ENCODE measurements around the gene HECA. TPM values are rescaled to one million over a fixed set of nuclear protein-coding genes. Genes with fewer than 3 reads are reported as not detected.

Gene HECA
- total and polyA plus RNA-seq, 11 donors: 16.5 to 67.0 (median 47.9) TPM

- H3K27ac ChIP-seq: peak overlapping the region in 2 of 12 donors; percentile 5 to 28
- ATAC-seq (peak in 1 of 4 donors; percentile 19), DNase-seq (no peak)
- intact Hi-C loops (cut with DNase I): no loop called here
- H3K27me3 ChIP-seq: no peaks in the 10 kb centered on the region
- peaks cover 16 to 97% (median 80%) of the 10 kb centered on the region in 12 donors for H3K4me1 ChIP-seq
- H3K36me3 ChIP-seq: no peaks in the 10 kb centered on the region
- H3K9me3 ChIP-seq: no peaks in the 10 kb centered on the region
- no peak overlapping the region for H3K4me3 ChIP-seq
- WGBS, 4 donors: 71 to 78% (median 75%) methylated on average over 4 of the region's 4 CpGs
- TF ChIP-seq POLR2A (IDR thresholded peaks at IDR 0.05): no peak
- no peak for TF ChIP-seq CTCF (IDR thresholded peaks at IDR 0.05)
Observed at GRCh38 chr6:139147628-139148027, 12.7 kb downstream of the HECA start.

GRCh38 chr6:139148557-139149235 lies 13.8 kb downstream of the HECA start:
- DNase-seq: no peak
- intact Hi-C loops (cut with DNase I): no loop called here
- WGBS, 4 donors: 72 to 77% (median 73%) methylated on average over 7 of the region's 7 CpGs
- H3K27me3 ChIP-seq: no peaks in the 10 kb centered on the region
- H3K36me3 ChIP-seq: no peaks in the 10 kb centered on the region
- H3K27ac ChIP-seq: peak overlapping the region in 2 of 12 donors; percentile 1 to 4
- H3K4me3 ChIP-seq: no peak overlapping the region
- ATAC-seq: no peak
- peaks cover 16 to 98% (median 84%) of the 10 kb centered on the region in 12 donors for H3K4me1 ChIP-seq
- TF ChIP-seq POLR2A (IDR thresholded peaks at IDR 0.05) (no peak), CTCF (IDR thresholded peaks at IDR 0.05) (no peak)
- no peaks in the 10 kb centered on the region for H3K9me3 ChIP-seq

- intact Hi-C loops (cut with DNase I): no loop called here
Observed at GRCh38 chr6:139149383-139149782, 14.5 kb downstream of the HECA start.

More at GRCh38 chr6:139149383-139149782, 14.5 kb downstream of the HECA start:
- Histone ChIP-seq H3K27me3 (no peaks in the 10 kb centered on the region), H3K27ac (peak overlapping the region in 1 of 12 donors; percentile 1), H3K4me3 (no peak overlapping the region), H3K4me1 (peaks cover 16 to 98% (median 85%) of the 10 kb centered on the region in 12 donors), H3K36me3 (no peaks in the 10 kb centered on the region), H3K9me3 (no peaks in the 10 kb centered on the region)
- peak in 3 of 4 donors; percentile 29 to 71 (median 56) for ATAC-seq
- peak in 3 of 5 donors; percentile 45 to 64 (median 61) for DNase-seq
- TF ChIP-seq CTCF (IDR thresholded peaks at IDR 0.05) (no peak), POLR2A (IDR thresholded peaks at IDR 0.05) (no peak)
- WGBS, 4 donors: 27 to 32% (median 27%) methylated on average over 5 of the region's 5 CpGs
